NCI-H226 (cell line): ENCODE measurements around the gene MIA.
"Not testable (repeated sequence)": the region's sequence is repeated elsewhere in the genome, so short reads cannot be mapped to it uniquely, and the experiment has no call there.

ENCODE experiments used
- DNase-seq: peaks from one replicate; pipeline ENCODE4 v3.0.0-alpha.2; 2015

The MIA gene

DNA sequence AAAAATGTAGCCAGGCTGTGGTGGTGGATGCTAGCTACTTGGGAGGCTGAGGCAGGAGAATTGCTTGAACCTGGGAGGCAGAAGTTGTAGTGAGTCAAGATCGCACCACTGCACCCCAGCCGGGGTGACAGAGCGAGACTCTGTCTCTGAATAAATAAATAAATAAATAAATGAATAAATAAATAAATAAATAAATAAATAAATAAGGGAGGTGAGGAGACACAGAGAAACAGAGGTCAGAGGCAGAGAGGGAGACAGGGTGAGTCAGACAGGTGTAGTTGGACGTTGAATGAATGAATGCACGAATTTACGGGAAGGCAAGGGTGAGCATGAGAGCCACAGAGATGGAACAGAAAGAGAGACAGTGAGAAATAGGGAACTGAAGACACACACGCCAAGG lies 5.8 kb downstream of the MIA start:
- no peak for DNase-seq

DNA sequence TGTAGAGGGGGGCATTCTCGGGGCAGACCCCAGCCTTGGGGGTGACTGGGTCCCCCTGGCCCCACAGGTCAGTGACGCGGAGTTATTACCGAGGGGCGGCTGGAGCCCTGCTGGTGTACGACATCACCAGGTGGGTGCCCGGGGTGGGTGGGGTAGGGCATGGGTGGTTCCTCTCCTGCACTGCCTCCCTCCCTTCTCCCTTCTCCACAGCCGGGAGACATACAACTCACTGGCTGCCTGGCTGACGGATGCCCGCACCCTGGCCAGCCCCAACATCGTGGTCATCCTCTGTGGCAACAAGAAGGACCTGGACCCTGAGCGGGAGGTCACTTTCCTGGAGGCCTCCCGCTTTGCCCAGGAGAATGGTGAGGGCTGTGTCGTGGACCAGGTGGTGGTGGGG lies 8.4 kb downstream of the MIA start:
- no peak for DNase-seq

DNA sequence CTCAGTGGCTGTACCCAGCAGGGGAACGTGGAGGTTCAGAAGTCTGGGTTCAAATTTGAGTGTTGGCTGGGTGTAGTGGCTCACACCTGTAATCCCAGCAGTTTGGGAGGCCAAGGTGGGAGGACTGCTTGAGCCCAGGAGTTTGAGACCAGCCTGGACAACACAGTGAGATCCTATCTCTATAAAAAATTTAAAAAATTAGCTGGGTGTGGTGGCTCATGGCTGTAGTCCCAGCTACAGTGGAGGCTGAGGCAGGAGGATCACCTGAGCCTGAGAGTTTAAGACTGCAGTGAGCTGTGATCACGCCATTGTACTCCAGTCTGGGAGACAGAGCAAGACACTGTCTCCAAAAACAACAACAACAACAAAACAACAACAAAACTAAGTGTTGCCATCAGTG lies 8.8 kb downstream of the MIA start:
- DNase-seq: not testable (repeated sequence)

DNA sequence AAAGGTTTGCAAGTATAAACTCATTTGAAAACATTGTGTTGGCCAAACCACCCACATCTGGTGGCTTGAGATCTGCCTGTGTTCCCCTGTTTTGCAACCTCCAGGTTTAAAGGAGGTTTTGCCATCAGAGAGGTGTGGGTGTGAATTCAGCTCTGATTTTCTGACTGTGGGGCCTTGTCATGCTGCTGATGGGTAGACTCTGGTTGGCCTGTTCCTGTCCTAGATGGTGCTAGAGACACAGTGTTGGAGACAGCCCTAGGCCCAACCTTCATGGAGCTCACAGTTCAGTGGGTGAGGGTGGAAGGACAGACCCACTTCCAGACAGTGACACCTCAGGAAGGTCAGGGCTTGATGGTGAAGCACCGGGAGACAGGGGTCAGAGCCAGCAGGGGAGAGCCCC lies 10.2 kb downstream of the MIA start:
- no peak for DNase-seq

DNA sequence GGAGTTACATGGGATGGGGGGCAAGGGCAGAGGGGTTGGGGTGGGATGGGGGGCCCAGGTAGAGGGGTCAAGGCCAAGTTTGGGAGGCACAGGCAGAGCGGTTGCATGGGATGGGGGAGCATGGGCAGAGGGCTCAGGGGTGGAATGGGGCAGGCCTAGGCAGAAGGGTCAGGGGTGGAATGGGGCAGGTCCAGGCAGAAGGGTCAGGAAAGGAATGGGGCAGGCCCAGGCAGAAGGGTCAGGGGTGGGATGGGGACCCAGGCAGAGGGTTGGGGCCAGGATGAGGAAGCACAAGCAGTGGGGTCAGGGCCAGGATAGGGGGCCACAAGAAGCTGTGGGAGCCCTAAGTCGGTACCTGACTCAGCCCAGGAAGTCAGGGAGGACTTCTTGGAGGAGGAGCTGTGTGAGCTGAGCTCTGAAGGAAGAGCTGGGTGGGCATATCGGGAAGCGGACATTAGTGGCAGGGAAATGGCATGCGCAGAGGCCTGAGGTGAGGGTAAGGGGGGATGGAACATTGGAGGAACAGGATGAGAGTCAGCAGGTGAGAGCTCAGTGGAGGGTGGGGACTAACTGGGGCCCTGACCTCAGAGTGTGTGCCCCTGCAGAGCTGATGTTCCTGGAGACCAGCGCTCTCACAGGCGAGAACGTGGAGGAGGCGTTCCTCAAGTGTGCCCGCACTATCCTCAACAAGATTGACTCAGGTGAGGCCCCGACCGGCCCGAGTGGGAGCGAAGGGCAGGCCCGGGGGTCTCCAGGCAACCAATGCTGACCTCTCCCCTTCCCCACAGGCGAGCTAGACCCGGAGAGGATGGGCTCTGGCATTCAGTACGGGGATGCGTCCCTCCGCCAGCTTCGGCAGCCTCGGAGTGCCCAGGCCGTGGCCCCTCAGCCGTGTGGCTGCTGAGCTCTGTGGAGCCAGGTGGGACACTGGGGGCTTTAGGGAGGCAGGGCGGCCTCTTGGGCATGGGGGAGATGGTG lies 11.0 kb downstream of the MIA start:
- DNase-seq: no peak

DNA sequence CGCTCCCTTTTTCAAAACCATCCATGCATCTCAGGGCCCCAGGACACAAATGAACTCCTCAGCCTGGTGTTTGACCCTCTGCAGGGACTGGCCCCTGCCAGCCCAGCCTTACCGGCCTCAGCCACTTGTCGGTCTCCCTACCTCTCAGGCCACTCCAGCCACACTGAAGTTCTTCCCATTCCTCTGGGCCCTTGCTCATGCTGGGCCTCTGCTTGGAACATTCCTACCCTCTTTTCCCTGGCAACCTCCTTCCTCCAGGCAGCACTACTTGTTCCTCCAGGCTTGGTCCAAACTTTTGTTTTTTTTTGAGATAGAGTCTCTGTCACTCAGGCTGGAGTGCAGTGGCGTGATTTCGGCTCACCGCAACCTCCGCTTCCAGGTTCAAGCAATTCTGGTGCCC lies 16.0 kb downstream of the MIA start:
- no peak for DNase-seq

DNA sequence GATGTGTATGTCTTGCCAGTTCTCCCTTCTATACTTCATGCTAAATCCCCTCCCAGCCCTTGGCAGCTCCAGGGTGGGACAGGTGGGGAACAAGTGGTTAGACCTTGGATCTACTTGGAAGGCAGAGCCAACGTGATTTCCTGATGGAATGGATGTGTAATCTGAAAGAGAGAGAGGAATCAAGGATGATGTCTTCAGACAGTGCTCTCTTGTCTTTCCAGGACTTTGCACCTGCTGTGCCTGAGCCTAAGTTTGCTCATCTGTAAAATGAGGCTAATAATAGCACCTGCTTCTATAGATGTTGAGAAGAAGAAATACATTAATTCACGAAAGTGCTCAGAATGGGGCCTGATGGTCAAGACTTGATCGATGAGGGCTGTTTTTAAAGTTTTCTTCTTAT lies 16.7 kb downstream of the MIA start:
- DNase-seq: no peak

DNA sequence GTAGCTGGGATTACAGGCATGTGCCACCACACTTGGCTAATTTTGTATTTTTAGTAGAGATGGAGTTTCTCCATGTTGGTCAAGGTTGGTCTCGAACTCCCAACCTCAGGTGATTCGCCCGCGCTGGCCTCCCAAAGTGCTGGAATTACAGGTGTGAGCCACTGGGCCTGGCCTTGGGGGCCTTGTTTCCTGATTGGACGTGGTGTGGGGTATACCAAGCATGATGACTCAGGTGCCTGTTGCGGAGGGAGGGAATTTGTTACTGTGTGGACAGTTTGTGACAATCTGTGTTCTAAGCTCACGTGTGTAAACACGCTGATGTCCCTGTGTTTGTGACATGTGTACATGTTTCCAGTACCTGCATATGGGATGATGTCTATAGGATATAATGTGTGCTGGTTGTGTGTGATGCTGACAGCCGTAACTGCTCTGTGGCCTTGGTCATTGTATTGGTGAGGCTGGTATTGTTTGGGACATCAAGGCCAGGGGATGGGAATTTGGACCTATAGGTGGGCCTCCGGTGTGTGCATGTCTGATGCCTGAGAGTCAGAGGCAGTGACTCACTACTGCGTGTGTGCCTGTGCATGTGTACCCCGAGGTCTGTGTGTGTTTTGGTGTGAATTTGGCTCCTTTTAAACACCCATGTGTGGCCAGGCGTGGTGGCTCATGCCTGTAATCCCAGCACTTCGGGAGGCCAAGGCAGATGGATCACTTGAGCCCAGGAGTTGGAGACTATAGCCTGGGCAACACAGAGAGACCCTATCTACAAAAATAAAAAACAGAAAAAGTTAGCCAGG lies 22.0 kb downstream of the MIA start:
- DNase-seq: no peak

DNA sequence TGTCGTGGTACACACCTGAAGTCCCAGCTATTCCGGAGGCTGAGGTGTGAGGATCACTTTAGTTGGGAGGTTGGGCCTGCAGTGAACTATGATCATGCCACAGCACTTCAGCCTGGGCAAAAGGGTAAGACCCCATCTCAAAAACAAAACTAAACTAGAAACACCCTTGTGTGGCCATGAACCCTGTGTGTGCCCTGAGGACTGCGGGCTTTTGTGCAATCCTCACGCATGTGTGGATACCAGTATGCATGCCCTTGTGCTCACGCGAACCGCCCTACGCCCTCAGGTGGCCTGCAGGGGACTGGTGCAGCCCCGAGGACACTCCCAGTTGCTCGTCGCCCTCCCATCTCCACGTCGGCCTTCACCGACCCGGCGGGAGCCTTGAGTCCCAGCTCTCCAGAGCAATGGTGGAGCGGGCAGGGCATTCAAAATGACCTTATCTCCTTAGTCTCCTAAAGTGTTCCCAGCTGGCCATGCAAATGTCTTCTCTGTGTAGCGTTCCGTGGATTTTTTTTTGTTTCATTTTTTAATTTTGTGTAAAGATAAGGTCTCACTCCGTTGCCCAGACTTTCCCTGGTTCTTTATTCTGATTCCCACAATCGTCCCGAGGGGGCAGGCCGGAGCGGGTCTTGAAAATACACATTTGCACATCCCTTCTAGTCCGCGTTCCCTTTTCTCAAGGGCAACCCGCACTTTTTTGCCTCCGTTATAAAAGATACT lies 22.8 kb downstream of the MIA start:
- DNase-seq: no peak

DNA sequence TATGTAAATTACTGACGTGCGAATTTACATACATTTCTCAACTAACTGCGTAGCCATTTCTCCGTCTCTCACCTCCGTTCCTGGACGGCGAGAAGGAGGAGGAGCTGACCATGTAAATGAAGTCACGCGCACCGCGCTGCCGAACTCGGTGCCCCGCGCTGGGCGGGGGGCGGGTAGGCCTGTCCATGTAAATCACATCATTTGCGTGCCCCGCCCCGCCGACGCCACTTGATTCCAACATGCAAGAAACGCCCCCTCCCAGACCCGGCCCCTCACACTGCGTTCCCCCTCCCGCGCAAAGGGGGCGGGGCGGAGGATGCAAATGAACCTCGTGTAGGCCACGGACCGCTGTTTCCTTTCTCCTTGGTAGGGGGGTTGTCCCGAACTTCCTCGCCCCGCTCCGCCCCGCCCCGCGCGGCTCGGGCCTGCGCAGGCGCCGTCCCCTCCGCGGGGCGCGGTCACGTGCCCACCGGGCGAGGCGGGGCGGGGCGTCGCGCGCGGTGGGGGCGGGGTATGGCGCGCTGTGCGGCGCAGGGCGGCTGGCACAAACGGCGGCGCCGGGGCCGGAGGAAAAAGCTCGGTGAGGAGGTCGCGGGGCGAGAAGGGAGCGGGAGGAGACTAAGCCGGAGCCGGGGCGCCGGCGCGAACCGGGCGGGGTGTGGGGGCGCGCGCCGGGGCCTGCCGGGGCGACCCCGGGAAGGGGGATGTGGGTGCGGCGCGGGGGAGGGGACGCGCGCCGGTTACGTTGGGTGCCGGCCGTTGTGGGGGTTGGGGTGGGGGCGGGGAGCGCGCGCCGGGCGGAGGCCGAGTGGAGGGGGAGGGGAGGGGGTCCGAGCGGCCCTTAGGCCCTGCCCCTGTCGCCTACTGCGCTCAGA lies 23.6 kb downstream of the MIA start, which contains the start of gene EGLN2:
TSS of gene EGLN2 (plus strand) at position 509 of the 875 bp plus-strand sequence. CDS start 1,382 bp downstream, outside the sequence.
- DNase-seq: peak; percentile 97

DNA sequence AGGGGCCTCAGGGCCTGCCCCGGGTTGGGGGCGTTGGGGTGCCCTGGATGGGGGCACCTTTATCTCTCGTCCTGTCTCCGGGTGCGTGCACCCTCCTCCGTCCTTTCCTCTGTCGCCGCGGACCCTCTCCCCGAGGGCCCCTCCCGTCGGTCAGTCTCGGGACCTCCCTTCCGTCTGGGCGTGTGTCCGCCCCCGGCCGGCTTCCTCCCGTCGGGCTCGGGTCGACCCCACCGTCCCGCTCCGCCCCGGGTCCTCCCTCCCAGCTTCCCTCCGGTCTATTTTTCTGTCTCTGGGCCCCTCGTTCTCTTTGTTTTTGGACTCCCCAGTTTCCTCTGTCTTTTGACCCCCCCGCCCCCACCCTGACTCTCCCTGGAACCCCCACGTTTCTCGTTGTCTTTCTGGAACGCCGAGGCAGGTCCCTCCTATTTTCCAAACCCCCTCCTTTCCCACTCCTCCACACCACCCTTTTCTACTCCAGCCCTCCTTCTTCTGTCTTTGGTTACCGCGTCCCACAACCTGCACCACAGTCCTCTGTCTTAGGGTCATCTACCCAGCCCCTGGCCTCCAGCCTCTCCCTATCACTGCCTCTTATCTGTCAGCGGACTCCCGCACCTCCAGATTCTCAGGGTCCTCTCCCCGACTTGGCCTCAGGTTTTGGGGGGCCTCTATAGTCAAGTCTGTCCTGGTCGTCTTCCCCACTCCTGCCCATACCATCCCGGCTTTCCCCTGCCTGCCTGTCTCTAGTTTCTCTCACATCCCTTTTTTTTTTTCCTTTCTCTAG lies 24.4 kb downstream of the MIA start:
- DNase-seq: peak; percentile 41

DNA sequence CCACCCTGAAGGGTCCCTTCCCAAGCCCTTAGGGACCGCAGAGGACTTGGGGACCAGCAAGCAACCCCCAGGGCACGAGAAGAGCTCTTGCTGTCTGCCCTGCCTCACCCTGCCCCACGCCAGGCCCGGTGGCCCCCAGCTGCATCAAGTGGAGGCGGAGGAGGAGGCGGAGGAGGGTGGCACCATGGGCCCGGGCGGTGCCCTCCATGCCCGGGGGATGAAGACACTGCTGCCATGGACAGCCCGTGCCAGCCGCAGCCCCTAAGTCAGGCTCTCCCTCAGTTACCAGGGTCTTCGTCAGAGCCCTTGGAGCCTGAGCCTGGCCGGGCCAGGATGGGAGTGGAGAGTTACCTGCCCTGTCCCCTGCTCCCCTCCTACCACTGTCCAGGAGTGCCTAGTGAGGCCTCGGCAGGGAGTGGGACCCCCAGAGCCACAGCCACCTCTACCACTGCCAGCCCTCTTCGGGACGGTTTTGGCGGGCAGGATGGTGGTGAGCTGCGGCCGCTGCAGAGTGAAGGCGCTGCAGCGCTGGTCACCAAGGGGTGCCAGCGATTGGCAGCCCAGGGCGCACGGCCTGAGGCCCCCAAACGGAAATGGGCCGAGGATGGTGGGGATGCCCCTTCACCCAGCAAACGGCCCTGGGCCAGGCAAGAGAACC lies 25.1 kb downstream of the MIA start:
- DNase-seq: no peak

DNA sequence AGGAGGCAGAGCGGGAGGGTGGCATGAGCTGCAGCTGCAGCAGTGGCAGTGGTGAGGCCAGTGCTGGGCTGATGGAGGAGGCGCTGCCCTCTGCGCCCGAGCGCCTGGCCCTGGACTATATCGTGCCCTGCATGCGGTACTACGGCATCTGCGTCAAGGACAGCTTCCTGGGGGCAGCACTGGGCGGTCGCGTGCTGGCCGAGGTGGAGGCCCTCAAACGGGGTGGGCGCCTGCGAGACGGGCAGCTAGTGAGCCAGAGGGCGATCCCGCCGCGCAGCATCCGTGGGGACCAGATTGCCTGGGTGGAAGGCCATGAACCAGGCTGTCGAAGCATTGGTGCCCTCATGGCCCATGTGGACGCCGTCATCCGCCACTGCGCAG lies 25.7 kb downstream of the MIA start:
- DNase-seq: no peak

DNA sequence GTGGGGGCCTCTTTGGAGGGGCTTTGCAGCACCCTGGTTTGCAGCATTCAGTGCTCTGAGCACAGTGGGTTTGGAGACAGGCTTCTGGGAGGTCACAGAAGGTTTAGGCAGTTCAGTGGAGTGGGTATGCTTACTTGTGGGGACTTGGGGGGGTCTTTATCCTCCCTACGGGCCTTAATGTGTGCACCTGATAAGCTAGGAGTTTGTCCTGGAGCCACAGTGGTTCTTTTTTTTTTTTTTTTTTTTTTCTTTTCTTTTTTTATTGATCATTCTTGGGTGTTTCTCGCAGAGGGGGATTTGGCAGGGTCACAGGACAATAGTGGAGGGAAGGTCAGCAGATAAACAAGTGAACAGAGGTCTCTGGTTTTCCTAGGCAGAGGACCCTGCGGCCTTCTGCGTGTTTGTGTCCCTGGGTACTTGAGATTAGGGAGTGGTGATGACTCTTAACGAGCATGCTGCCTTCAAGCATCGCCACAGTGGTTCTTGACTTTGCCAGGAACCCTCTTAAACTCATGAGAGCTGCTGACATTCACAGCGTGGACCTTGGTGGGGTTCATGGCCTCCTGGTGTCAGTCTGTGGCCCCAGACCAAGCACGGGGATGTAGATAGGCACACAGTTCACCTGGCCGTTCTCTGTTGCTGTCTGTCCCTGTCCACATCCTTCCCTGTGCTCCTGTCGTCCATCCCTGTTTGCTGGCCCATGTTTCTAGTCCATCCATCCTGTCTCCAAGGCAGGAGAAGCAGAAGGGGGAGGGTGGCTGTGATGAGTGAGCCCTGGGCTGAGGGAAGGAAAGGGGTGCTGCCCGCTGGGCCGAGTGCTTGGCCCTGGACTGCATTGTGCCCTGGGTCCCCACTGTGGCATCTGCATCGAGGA lies 26.3 kb downstream of the MIA start:
- no peak for DNase-seq

DNA sequence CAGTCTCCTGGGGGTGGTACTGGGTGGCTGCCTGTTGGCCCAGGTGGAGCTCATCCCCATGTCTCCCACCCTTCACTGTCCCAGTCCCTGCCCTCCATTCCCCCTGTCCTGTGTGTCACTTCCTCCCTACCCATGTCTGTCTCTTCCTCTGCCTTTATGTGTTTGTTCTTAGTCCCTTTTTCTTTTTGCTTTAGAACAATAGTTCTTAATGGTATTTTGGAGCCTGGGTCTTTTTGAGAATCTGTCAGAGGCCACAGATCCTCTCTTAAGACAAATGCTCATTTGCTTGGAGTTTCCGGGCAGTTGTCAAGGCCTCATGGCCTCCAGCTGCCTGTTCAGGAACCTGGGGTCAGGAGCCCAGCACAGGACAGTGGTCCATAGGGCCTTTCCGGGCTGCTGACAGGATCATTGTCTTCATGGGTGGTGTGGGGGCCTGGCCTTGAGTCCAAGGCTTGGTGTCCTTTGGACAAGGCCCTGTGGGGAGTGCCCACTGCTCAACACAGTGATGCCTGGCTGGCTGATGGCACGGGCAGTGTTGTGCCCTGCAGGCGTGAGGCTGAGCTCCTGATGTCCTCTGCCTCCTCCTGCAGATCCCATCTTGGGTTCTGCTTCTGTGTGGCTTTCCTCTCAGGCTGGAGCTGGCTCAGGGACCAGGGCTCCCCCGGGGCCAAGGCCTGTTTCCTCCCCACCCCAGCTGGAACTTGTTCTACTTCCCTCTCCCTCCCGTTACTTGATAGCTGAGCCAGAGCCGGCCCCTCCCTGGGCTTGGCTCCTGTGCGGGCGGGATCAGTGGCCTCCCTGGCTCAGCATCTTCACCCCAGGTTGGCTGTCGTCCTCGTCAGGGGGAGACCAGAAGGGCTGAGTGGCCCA lies 27.2 kb downstream of the MIA start:
- no peak for DNase-seq

DNA sequence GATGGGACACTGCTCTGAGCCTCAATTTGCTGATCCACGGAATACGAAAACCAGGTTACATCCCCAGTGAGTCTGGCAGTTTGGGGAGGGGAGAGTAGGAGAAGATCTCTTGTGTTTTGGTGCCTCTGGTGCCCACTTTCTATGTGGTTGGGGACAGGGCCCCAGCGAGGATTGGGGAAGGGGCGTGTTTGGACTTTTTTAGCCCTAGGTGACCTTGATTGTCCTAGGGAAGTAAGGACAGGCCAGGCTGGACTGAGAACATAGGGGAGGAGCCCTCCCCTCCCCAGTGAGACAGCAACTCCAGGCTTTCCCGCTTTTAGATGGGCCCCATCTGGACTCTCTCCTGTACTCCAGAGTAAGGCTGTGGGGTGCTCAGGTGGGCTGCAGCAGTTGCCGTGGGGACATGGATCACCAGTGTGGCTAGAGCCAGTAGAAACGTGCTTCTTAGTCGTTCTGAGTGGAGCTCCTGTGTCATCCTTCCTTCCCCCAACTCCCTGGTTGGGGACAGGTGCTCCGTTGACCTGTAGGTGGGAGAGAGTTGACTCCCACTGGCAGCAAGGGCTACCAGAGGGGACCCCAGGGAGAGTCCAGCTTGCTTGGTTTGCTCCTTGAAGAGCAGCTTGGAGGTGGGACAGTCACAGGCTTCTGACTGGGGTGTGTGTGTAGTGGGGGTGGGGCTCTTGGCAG lies 28.0 kb downstream of the MIA start:
- DNase-seq: no peak

DNA sequence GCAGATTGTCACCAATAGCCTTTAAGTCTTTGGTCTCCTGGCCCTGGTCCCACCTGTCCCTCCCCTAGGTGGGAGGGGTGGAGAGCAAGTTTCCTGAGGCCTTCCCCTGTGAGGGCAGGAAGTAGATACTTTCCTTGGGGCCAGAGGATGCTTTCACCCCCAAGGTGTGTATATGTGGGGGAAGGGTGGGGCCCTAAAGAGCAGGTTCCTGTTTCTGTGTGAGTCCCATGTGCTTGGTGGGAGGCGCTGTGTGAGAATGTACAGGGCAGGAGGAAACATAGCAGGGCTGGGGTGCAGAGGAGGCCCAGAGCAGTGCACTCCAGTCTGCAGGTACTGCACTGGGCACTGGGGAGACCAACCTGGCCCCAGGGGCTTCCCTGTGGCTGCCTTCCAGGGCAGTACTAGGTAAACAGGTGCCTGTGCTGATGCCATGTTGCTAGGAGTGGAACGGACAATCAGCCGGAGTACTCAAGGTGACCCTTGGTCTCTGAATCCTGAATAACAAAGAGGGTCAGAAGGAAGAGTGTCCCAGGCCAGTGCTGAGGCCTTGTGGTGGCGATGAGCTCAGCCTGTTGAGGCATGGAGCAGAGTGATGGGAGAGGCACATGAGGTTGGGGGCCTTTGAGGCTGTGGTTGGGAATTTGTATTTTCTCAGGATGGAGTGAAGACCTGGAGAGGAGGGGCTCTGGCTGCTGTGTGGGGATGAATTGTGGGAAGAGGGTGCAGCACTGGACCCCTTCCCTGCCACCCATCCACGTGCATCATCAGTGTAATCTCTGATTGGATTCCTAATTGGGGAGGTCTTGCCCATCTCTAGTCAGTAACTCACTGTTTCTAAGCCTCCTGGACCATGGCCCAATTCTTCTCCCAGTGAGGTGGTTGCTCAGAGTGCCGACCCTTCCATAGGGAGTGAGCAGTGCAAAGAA lies 28.8 kb downstream of the MIA start:
- DNase-seq: no peak
